Naive thymus-derived CD4-positive, alpha-beta T cell (primary cell): ENCODE data around the gene STOX1. TPM values are rescaled to one million over a fixed set of nuclear protein-coding genes. Genes with fewer than 3 reads are reported as not detected.
A peak's percentile ranks its signal among the peaks of the same experiment; 100 is the strongest.
"Not testable (repeated sequence)": the region's sequence is repeated elsewhere in the genome, so short reads cannot be mapped to it uniquely, and the experiment has no call there.

Experiments used
- ATAC-seq: fragments of 150-1000 bp; cut with Tn5 transposase; 2 replicates; pipeline ENCODE4 v1.10.0; 2021; ENCODE audit warnings: mild to moderate bottlenecking, moderate library complexity
- CTCF ChIA-PET: fragments of 350-600 bp; sonication (Branson Sonifier 250); formaldehyde crosslinking; loops from one replicate; lab custom pipeline; 2021; ENCODE audit warnings: antibody characterized with exemption; lab: Charles Lee
- POLR2A ChIA-PET: fragments of 350-600 bp; sonication (Branson Sonifier 250); formaldehyde crosslinking; loops from one replicate; lab custom pipeline; 2021; ENCODE audit warnings: antibody characterized with exemption, inconsistent platforms; lab: Charles Lee
- DNase-seq, 9 donors: peaks; one replicate each; pipeline versions ENCODE4 v3.0.0 to v3.0.0-alpha.2; 2020 to 2022; ENCODE audit warnings: mixed read lengths in 1 of 9
- H3K27ac ChIP-seq: one replicate; pipeline ENCODE4 v1.7.0; 2013; ENCODE audit warnings: mild to moderate bottlenecking, low read depth, low read length, moderate library complexity
- H3K27me3 ChIP-seq, 2 donors: one replicate each; pipeline ENCODE4 v1.7.0; 2013; ENCODE audit warnings: low read length in 2 of 2, mild to moderate bottlenecking in 2 of 2, moderate library complexity in 2 of 2; ENCODE audit not compliant: control insufficient read depth in 2 of 2, insufficient read depth in 2 of 2
- H3K36me3 ChIP-seq, 3 experiments: 1 replicate in 2 of 3; 2 replicates in 1 of 3; pipeline ENCODE4 v1.7.0; 2013; ENCODE audit warnings: low read length in 3 of 3, mild to moderate bottlenecking in 3 of 3, moderate library complexity in 1 of 3; ENCODE audit not compliant: insufficient read depth in 3 of 3, control insufficient read depth in 2 of 3
- H3K4me1 ChIP-seq, 2 donors: one replicate each; pipeline ENCODE4 v1.7.0; 2013; ENCODE audit warnings: low read length in 2 of 2, mild to moderate bottlenecking in 2 of 2, moderate library complexity in 1 of 2; ENCODE audit not compliant: control insufficient read depth in 2 of 2, insufficient read depth in 2 of 2
- H3K4me3 ChIP-seq: 2 replicates; pipeline ENCODE4 v1.7.0; 2013; ENCODE audit warnings: mild to moderate bottlenecking, low read length
- H3K9me3 ChIP-seq, 3 experiments: 1 replicate in 2 of 3; 2 replicates in 1 of 3; pipeline ENCODE4 v1.7.0; 2013; ENCODE audit warnings: low read length in 3 of 3; ENCODE audit not compliant: control insufficient read depth in 2 of 3
- H3K27ac Mint-ChIP-seq, 9 donors: one replicate each; pipeline ENCODE4 v1.8.0; 2020 to 2022; ENCODE audit warnings: mixed read lengths in 9 of 9, mild to moderate bottlenecking in 8 of 9, moderate library complexity in 5 of 9, inconsistent platforms in 2 of 9
- H3K27me3 Mint-ChIP-seq, 5 donors: one replicate each; pipeline ENCODE4 v1.8.0; 2021 to 2022; ENCODE audit warnings: mixed read lengths in 5 of 5, mild to moderate bottlenecking in 1 of 5
- H3K36me3 Mint-ChIP-seq, 5 donors: one replicate each; pipeline ENCODE4 v1.8.0; 2020 to 2022; ENCODE audit warnings: mixed read lengths in 5 of 5, mild to moderate bottlenecking in 3 of 5, inconsistent platforms in 1 of 5
- H3K4me1 Mint-ChIP-seq, 7 donors: one replicate each; pipeline ENCODE4 v1.8.0; 2020 to 2022; ENCODE audit warnings: mixed read lengths in 7 of 7, mild to moderate bottlenecking in 3 of 7, inconsistent platforms in 1 of 7
- H3K4me3 Mint-ChIP-seq, 10 donors: one replicate each; pipeline ENCODE4 v1.8.0; 2020 to 2022; ENCODE audit warnings: mild to moderate bottlenecking in 10 of 10, mixed read lengths in 10 of 10, moderate library complexity in 6 of 10, inconsistent platforms in 2 of 10
- H3K9me3 Mint-ChIP-seq, 11 donors: one replicate each; pipeline ENCODE4 v1.8.0; 2020 to 2022; ENCODE audit warnings: mixed read lengths in 11 of 11, mild to moderate bottlenecking in 4 of 11, inconsistent platforms in 1 of 11, moderate library complexity in 1 of 11
- intact Hi-C, 2 donors: fragments of 100-400 bp; cut with micrococcal nuclease; formaldehyde crosslinking; loops; one replicate each; pipeline ENCODE4 v1.15.1; 2023
- polyA plus RNA-seq, 2 donors: library from polyadenylated mRNA; unstranded; fragments of 300-500 nt; fragmentation: Illumina TruSeq; gene quantifications; one replicate each; pipeline ENCODE4 v1.2.3, GENCODE V29; 2021
- total RNA-seq, 6 experiments: library from RNA in 5 of 6; stranded (reverse) in 5 of 6; gene quantifications; 1 replicate in 5 of 6; 2 replicates in 1 of 6; pipeline ENCODE4 v1.2.3 and lab custom pipeline; 2021 to 2026

Gene STOX1
- total and polyA plus RNA-seq, 7 experiments from 2014 or later = 0.29 to 1.4 (median 0.79) TPM

DNA sequence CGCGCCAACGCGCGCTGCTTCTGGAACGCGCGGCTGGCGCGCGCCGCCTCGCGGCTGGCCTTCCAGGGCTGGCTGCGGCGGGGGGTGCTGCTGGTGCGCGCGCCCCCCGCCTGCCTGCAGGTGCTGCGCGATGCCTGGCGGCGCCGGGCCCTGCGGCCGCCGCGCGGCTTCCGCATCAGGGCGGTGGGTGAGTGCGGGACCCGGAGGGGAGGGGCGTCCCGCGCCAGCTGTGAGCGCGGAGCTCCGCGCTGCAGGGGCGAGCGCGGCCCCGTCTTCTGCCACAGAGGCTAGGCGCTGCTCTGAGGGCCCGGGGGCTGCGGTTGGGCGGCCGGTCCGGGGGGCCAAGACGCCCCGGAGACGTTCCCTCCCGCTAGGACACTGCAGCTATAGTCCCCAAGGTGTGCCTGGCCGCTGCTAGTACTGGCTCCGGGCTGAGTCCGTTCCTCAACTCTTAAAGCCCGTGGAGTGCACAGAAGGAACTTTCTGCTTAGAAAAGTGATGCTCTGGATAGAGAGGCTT is 811 bp downstream of the STOX1 start:
- CTCF ChIA-PET, H3K36me3 ChIP-seq, H3K36me3 Mint-ChIP-seq, H3K27ac ChIP-seq, H3K9me3 Mint-ChIP-seq, H3K27me3 ChIP-seq, H3K9me3 ChIP-seq: not testable (repeated sequence)
- ATAC-seq (peak; percentile 79), DNase-seq (peak; percentile 10 to 30 (median 14))
- POLR2A ChIA-PET = interaction anchor here (2.7 kb wide), 1 partner anchor 72 kb away, joined by 10 read pairs; no protein-coding TSS in a partner anchor
- H3K27me3 Mint-ChIP-seq = peaks cover 0 to 30% (median 0%) of the 10 kb centered on the region in 5 donors
- H3K4me3 Mint-ChIP-seq = peak overlapping the region; percentile 42 to 82 (median 70)
- H3K4me1 Mint-ChIP-seq = peaks cover 0 to 33% (median 25%) of the 10 kb centered on the region in 7 donors
- H3K4me1 ChIP-seq = peaks cover 5 to 18% of the 10 kb centered on the region in 2 donors
- peak overlapping the region in 4 of 9 donors; percentile 18 to 64 (median 36) for H3K27ac Mint-ChIP-seq
- H3K4me3 ChIP-seq = peak overlapping the region; percentile 37
- intact Hi-C loops = loop anchor here in 1 of 2 donors (2.0 to 5.0 kb wide), 2 partner anchors 74 to 107 kb away; partner anchors contain the start of genes CCAR1 and DDX50

DNA sequence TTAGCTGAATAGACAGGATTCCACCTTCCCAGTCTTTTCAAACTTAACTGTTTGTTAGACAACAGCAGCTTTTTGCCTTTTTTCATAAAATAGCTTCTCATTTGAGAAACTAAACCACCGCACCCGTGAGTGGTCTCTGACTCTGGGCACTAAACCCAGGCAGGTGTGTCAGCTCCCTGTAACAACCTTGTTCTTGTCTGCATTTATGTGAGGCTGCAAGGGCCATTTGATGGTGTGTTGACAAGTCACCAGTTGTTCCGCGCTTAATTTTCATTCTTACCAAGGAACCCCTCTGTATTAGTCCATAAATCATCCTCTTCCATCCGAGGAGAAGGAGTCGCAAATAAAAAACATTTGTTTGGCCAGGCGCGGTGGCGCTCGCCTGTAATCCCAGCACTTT is 1.5 kb downstream of the STOX1 start:
- Histone ChIP-seq H3K27ac (no peak overlapping the region), H3K4me1 (peaks cover 5 to 18% of the 10 kb centered on the region in 2 donors), H3K9me3 (no peaks in the 10 kb centered on the region), H3K4me3 (peak overlapping the region; percentile 37), H3K36me3 (no peaks in the 10 kb centered on the region), H3K27me3 (no peaks in the 10 kb centered on the region)
- Mint-ChIP-seq H3K4me1 (peaks cover 0 to 33% (median 25%) of the 10 kb centered on the region in 7 donors), H3K9me3 (peaks cover 0 to 1% (median 0%) of the 10 kb centered on the region in 11 donors), H3K36me3 (no peaks in the 10 kb centered on the region), H3K27me3 (peaks cover 0 to 30% (median 0%) of the 10 kb centered on the region in 5 donors), H3K4me3 (peak overlapping the region; percentile 42 to 82 (median 70)), H3K27ac (peak overlapping the region in 6 of 9 donors; percentile 18 to 56 (median 34))
- ATAC-seq (no peak), DNase-seq (no peak)
- POLR2A ChIA-PET = interaction anchor here (2.7 kb wide), 1 partner anchor 71 kb away, joined by 10 read pairs; no protein-coding TSS in a partner anchor
- CTCF ChIA-PET = interaction anchor here (0.7 kb wide), 1 partner anchor 961 kb away, joined by 4 read pairs; no protein-coding TSS in a partner anchor
- intact Hi-C loops = loop anchor here in 1 of 2 donors (2.0 to 5.0 kb wide), 2 partner anchors 73 to 108 kb away; partner anchors contain the start of genes CCAR1 and DDX50

DNA sequence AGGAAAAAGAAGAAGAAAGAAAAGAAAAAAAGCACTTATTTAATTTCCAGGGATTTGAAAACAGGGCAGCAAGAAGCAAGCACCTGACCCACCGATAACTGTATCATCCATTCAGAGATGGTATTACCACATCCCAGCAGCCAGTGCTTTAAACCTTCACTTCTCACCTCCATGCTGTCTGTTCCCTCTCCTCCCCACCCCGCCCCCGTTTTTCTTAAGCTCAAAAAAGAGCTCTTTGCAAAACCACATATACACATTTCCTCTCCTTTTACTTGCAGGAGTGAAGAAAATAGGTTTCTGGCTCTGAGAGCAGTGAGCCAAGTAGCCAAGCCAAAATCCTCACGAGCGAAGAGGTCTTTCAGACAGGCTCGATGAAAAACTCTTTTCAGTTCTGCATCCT is 2.2 kb downstream of the STOX1 start:
- ChIA-PET POLR2A (no interaction called here), CTCF (no interaction called here)
- Histone ChIP-seq H3K4me3 (no peak overlapping the region), H3K27ac (no peak overlapping the region), H3K36me3 (no peaks in the 10 kb centered on the region), H3K4me1 (peaks cover 5 to 18% of the 10 kb centered on the region in 2 donors), H3K9me3 (no peaks in the 10 kb centered on the region), H3K27me3 (no peaks in the 10 kb centered on the region)
- DNase-seq (peak in 5 of 9 donors; percentile 5 to 27 (median 21)), ATAC-seq (no peak)
- Mint-ChIP-seq H3K9me3 (peaks cover 0 to 1% (median 0%) of the 10 kb centered on the region in 11 donors), H3K36me3 (no peaks in the 10 kb centered on the region), H3K4me1 (peaks cover 0 to 33% (median 25%) of the 10 kb centered on the region in 7 donors), H3K4me3 (peak overlapping the region in 9 of 10 donors; percentile 18 to 82 (median 63)), H3K27ac (peak overlapping the region in 5 of 9 donors; percentile 15 to 67 (median 26)), H3K27me3 (peaks cover 0 to 30% (median 0%) of the 10 kb centered on the region in 5 donors)
- intact Hi-C loops = loop anchor here in 1 of 2 donors (2.0 to 5.0 kb wide), 2 partner anchors 73 to 109 kb away; partner anchors contain the start of genes CCAR1 and DDX50

DNA sequence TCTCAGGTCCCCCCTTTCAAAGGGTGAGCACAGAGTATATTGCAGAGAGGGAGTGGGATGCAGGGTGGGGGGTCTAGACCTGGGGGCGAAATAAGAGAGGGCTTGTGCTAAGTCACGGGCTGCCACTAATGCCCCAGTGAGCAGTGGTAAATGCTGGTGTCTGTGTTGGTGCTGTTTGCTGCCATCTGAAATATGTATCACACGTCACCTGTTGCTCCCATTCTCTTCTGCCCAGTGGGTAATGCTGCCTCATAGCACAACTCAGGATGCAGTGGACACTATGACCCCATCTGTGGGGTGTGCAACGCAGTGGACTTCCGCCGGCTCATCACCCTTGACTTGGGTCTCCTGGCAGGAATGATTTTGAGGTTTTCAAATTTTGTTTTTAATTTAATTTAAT is 2.6 kb downstream of the STOX1 start:
- intact Hi-C loops = loop anchor here in 1 of 2 donors (2.0 to 5.0 kb wide), 2 partner anchors 72 to 109 kb away; partner anchors contain the start of genes CCAR1 and DDX50
- Histone ChIP-seq H3K4me1 (peaks cover 5 to 18% of the 10 kb centered on the region in 2 donors), H3K4me3 (no peak overlapping the region), H3K9me3 (no peaks in the 10 kb centered on the region), H3K36me3 (no peaks in the 10 kb centered on the region), H3K27me3 (no peaks in the 10 kb centered on the region), H3K27ac (no peak overlapping the region)
- Mint-ChIP-seq H3K36me3 (no peaks in the 10 kb centered on the region), H3K4me3 (peak overlapping the region in 8 of 10 donors; percentile 7 to 75 (median 56)), H3K27me3 (peaks cover 0 to 30% (median 0%) of the 10 kb centered on the region in 5 donors), H3K9me3 (peaks cover 0 to 1% (median 0%) of the 10 kb centered on the region in 11 donors), H3K27ac (peak overlapping the region in 4 of 9 donors; percentile 21 to 67 (median 38)), H3K4me1 (peaks cover 0 to 32% (median 25%) of the 10 kb centered on the region in 7 donors)
- DNase-seq (no peak), ATAC-seq (no peak)
- POLR2A ChIA-PET = no interaction called here
- CTCF ChIA-PET = no interaction called here

DNA sequence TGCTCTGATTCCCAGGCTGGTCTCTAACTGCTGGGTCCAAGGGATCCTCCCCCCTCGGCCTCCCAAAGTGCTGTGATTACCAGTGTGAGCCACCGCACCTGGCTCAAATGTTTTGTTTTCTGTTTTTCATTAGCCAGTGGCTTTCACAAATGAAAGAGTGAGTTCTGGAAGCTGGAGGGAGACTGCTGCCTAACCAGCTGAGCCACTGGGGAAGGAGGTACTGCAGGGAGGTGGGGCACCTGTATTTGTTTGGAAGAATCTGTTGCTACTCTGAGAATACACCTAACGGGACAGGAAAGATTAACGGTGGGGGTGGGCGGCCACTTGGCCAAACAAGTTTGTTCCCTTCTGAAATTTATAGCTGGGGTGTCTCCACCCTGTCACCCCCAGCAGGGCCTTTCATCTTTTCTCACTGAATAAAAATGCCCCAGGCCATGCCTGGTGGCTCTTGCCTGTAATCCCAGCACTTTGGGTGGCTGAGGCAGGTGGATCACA is 4.7 kb downstream of the STOX1 start:
- peaks cover 0 to 22% (median 16%) of the 10 kb centered on the region in 7 donors for H3K4me1 Mint-ChIP-seq
- Histone ChIP-seq H3K27ac (no peak overlapping the region), H3K36me3 (no peaks in the 10 kb centered on the region), H3K27me3 (no peaks in the 10 kb centered on the region), H3K4me1 (peaks cover under 1 to 13% of the 10 kb centered on the region in 2 donors), H3K9me3 (no peaks in the 10 kb centered on the region), H3K4me3 (no peak overlapping the region)
- H3K36me3 Mint-ChIP-seq = no peaks in the 10 kb centered on the region
- no peak for DNase-seq
- ChIA-PET CTCF (interaction anchor here (0.6 to 0.7 kb wide), 2 partner anchors 23 to 282 kb away, joined by 3 to 4 read pairs; no protein-coding TSS in a partner anchor), POLR2A (no interaction called here)
- intact Hi-C loops = no loop called here
- peak overlapping the region in 3 of 9 donors; percentile 7 to 53 (median 32) for H3K27ac Mint-ChIP-seq
- H3K4me3 Mint-ChIP-seq = no peak overlapping the region
- peaks cover 0 to 27% (median 0%) of the 10 kb centered on the region in 5 donors for H3K27me3 Mint-ChIP-seq
- H3K9me3 Mint-ChIP-seq = no peaks in the 10 kb centered on the region
- ATAC-seq = no peak

DNA sequence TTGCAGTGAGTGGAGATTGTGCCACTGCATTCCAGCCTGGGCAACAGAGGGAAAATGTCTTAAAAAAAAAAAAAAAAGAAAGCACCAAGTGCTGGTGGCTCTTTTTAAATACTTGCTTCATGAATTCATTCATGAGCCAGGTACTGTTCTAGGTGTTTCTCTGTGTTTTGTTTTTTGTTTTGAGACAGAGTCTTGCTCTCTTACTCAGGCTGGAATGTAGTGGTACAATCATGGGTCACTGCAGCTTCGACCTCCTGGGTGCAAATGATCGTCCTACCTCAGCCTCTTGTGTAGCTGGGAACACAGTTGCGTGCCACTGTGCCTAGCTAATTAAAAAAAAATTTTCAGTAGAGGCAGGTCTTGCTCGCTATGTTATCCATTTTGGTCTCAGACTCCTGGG is 5.3 kb downstream of the STOX1 start:
- peaks cover 0 to 27% (median 0%) of the 10 kb centered on the region in 5 donors for H3K27me3 Mint-ChIP-seq
- ATAC-seq (no peak), DNase-seq (no peak)
- POLR2A ChIA-PET = no interaction called here
- CTCF ChIA-PET = no interaction called here
- intact Hi-C loops = no loop called here
- Histone ChIP-seq H3K27me3 (no peaks in the 10 kb centered on the region), H3K36me3 (no peaks in the 10 kb centered on the region), H3K4me3 (no peak overlapping the region), H3K9me3 (no peaks in the 10 kb centered on the region), H3K27ac (no peak overlapping the region), H3K4me1 (peaks cover 0 to 13% of the 10 kb centered on the region in 2 donors)
- H3K27ac Mint-ChIP-seq = no peak overlapping the region
- H3K9me3 Mint-ChIP-seq = no peaks in the 10 kb centered on the region
- H3K36me3 Mint-ChIP-seq = no peaks in the 10 kb centered on the region
- H3K4me1 Mint-ChIP-seq = peaks cover 0 to 22% (median 16%) of the 10 kb centered on the region in 7 donors
- no peak overlapping the region for H3K4me3 Mint-ChIP-seq
